ENCODE results near the gene G2E3.
"Not testable (repeated sequence)": the region's sequence is repeated elsewhere in the genome, so short reads cannot be mapped to it uniquely, and the experiment has no call there.

Gene G2E3

GRCh38 chr14:30574777-30575176, 15.8 kb downstream of the G2E3 start:
- not testable (repeated sequence) for H3K27me3 ChIP-seq (replicated peaks; ENCODE audit: control insufficient read depth, insufficient read depth, low read length, poor library complexity, severe bottlenecking); H3K9me3 ChIP-seq (ENCODE audit: control insufficient read depth, low read length); DNase-seq; H3K27ac ChIP-seq (ENCODE audit: insufficient read depth, low read length, poor library complexity, severe bottlenecking); H3K4me1 ChIP-seq (ENCODE audit: control insufficient read depth, insufficient read depth, low read length, poor library complexity, severe bottlenecking); H3K36me3 ChIP-seq (ENCODE audit: control insufficient read depth, insufficient read depth, low read length); H3K4me3 ChIP-seq (ENCODE audit: insufficient read depth, low read depth, low read length, poor library complexity, severe bottlenecking)

GRCh38 chr14:30576333-30576732, 17.4 kb downstream of the G2E3 start:
- H3K36me3 ChIP-seq (ENCODE audit: control insufficient read depth, insufficient read depth, low read length); H3K27ac ChIP-seq (ENCODE audit: insufficient read depth, low read length, poor library complexity, severe bottlenecking); DNase-seq; H3K4me1 ChIP-seq (ENCODE audit: control insufficient read depth, insufficient read depth, low read length, poor library complexity, severe bottlenecking); H3K4me3 ChIP-seq (ENCODE audit: insufficient read depth, low read depth, low read length, poor library complexity, severe bottlenecking); H3K9me3 ChIP-seq (ENCODE audit: control insufficient read depth, low read length); H3K27me3 ChIP-seq (replicated peaks; ENCODE audit: control insufficient read depth, insufficient read depth, low read length, poor library complexity, severe bottlenecking): not testable (repeated sequence)

GRCh38 chr14:30580616-30581282, 21.8 kb downstream of the G2E3 start:
- DNase-seq, result no peak
- no peak overlapping the region for H3K27ac ChIP-seq (ENCODE audit: insufficient read depth, low read length, poor library complexity, severe bottlenecking)
- no peaks in the 10 kb centered on the region for H3K4me1 ChIP-seq (ENCODE audit: control insufficient read depth, insufficient read depth, low read length, poor library complexity, severe bottlenecking)
- H3K4me3 ChIP-seq (ENCODE audit: insufficient read depth, low read depth, low read length, poor library complexity, severe bottlenecking), result no peak overlapping the region
- H3K36me3 ChIP-seq (ENCODE audit: control insufficient read depth, insufficient read depth, low read length), result no peaks in the 10 kb centered on the region
- no peaks in the 10 kb centered on the region for H3K9me3 ChIP-seq (ENCODE audit: control insufficient read depth, low read length)
- no peaks in the 10 kb centered on the region for H3K27me3 ChIP-seq (replicated peaks; ENCODE audit: control insufficient read depth, insufficient read depth, low read length, poor library complexity, severe bottlenecking)

- no peaks in the 10 kb centered on the region for H3K9me3 ChIP-seq (ENCODE audit: control insufficient read depth, low read length)
- H3K4me3 ChIP-seq (ENCODE audit: insufficient read depth, low read depth, low read length, poor library complexity, severe bottlenecking), result no peak overlapping the region
- no peaks in the 10 kb centered on the region for H3K36me3 ChIP-seq (ENCODE audit: control insufficient read depth, insufficient read depth, low read length)
- DNase-seq, result no peak
- H3K4me1 ChIP-seq (ENCODE audit: control insufficient read depth, insufficient read depth, low read length, poor library complexity, severe bottlenecking), result no peaks in the 10 kb centered on the region
- H3K27me3 ChIP-seq (replicated peaks; ENCODE audit: control insufficient read depth, insufficient read depth, low read length, poor library complexity, severe bottlenecking), result no peaks in the 10 kb centered on the region
- no peak overlapping the region for H3K27ac ChIP-seq (ENCODE audit: insufficient read depth, low read length, poor library complexity, severe bottlenecking)
Observed at GRCh38 chr14:30581283-30581625, 22.3 kb downstream of the G2E3 start.

GRCh38 chr14:30582376-30582775, 23.4 kb downstream of the G2E3 start:
- Histone ChIP-seq H3K27ac (ENCODE audit: insufficient read depth, low read length, poor library complexity, severe bottlenecking) (no peak overlapping the region), H3K9me3 (ENCODE audit: control insufficient read depth, low read length) (no peaks in the 10 kb centered on the region), H3K27me3 (replicated peaks; ENCODE audit: control insufficient read depth, insufficient read depth, low read length, poor library complexity, severe bottlenecking) (no peaks in the 10 kb centered on the region), H3K4me1 (ENCODE audit: control insufficient read depth, insufficient read depth, low read length, poor library complexity, severe bottlenecking) (no peaks in the 10 kb centered on the region), H3K36me3 (ENCODE audit: control insufficient read depth, insufficient read depth, low read length) (peaks cover 2% of the 10 kb centered on the region), H3K4me3 (ENCODE audit: insufficient read depth, low read depth, low read length, poor library complexity, severe bottlenecking) (no peak overlapping the region)
- DNase-seq, result no peak

- Histone ChIP-seq H3K4me1 (ENCODE audit: control insufficient read depth, insufficient read depth, low read length, poor library complexity, severe bottlenecking) (no peaks in the 10 kb centered on the region), H3K27me3 (replicated peaks; ENCODE audit: control insufficient read depth, insufficient read depth, low read length, poor library complexity, severe bottlenecking) (no peaks in the 10 kb centered on the region), H3K9me3 (ENCODE audit: control insufficient read depth, low read length) (no peaks in the 10 kb centered on the region), H3K36me3 (ENCODE audit: control insufficient read depth, insufficient read depth, low read length) (peaks cover 11% of the 10 kb centered on the region), H3K4me3 (ENCODE audit: insufficient read depth, low read depth, low read length, poor library complexity, severe bottlenecking) (no peak overlapping the region), H3K27ac (ENCODE audit: insufficient read depth, low read length, poor library complexity, severe bottlenecking) (no peak overlapping the region)
- DNase-seq, result no peak
Observed at GRCh38 chr14:30584058-30584630, 25.2 kb downstream of the G2E3 start.

- Histone ChIP-seq H3K9me3 (ENCODE audit: control insufficient read depth, low read length) (no peaks in the 10 kb centered on the region), H3K27ac (ENCODE audit: insufficient read depth, low read length, poor library complexity, severe bottlenecking) (no peak overlapping the region), H3K4me1 (ENCODE audit: control insufficient read depth, insufficient read depth, low read length, poor library complexity, severe bottlenecking) (no peaks in the 10 kb centered on the region), H3K36me3 (ENCODE audit: control insufficient read depth, insufficient read depth, low read length) (peaks cover 16% of the 10 kb centered on the region), H3K4me3 (ENCODE audit: insufficient read depth, low read depth, low read length, poor library complexity, severe bottlenecking) (no peak overlapping the region), H3K27me3 (replicated peaks; ENCODE audit: control insufficient read depth, insufficient read depth, low read length, poor library complexity, severe bottlenecking) (no peaks in the 10 kb centered on the region)
- no peak for DNase-seq
Observed at GRCh38 chr14:30585204-30585603, 26.2 kb downstream of the G2E3 start.

- Histone ChIP-seq H3K4me1 (ENCODE audit: control insufficient read depth, insufficient read depth, low read length, poor library complexity, severe bottlenecking) (no peaks in the 10 kb centered on the region), H3K4me3 (ENCODE audit: insufficient read depth, low read depth, low read length, poor library complexity, severe bottlenecking) (no peak overlapping the region), H3K9me3 (ENCODE audit: control insufficient read depth, low read length) (no peaks in the 10 kb centered on the region), H3K36me3 (ENCODE audit: control insufficient read depth, insufficient read depth, low read length) (peaks cover 23% of the 10 kb centered on the region), H3K27me3 (replicated peaks; ENCODE audit: control insufficient read depth, insufficient read depth, low read length, poor library complexity, severe bottlenecking) (no peaks in the 10 kb centered on the region), H3K27ac (ENCODE audit: insufficient read depth, low read length, poor library complexity, severe bottlenecking) (no peak overlapping the region)
- no peak for DNase-seq
Observed at GRCh38 chr14:30587141-30587540, 28.2 kb downstream of the G2E3 start.

- Histone ChIP-seq H3K4me3 (ENCODE audit: insufficient read depth, low read depth, low read length, poor library complexity, severe bottlenecking) (no peak overlapping the region), H3K27ac (ENCODE audit: insufficient read depth, low read length, poor library complexity, severe bottlenecking) (no peak overlapping the region), H3K9me3 (ENCODE audit: control insufficient read depth, low read length) (no peaks in the 10 kb centered on the region), H3K27me3 (replicated peaks; ENCODE audit: control insufficient read depth, insufficient read depth, low read length, poor library complexity, severe bottlenecking) (no peaks in the 10 kb centered on the region), H3K36me3 (ENCODE audit: control insufficient read depth, insufficient read depth, low read length) (peaks cover 26% of the 10 kb centered on the region), H3K4me1 (ENCODE audit: control insufficient read depth, insufficient read depth, low read length, poor library complexity, severe bottlenecking) (no peaks in the 10 kb centered on the region)
- no peak for DNase-seq
Observed at GRCh38 chr14:30588873-30589272, 29.9 kb downstream of the G2E3 start.

- Histone ChIP-seq H3K27me3 (replicated peaks; ENCODE audit: control insufficient read depth, insufficient read depth, low read length, poor library complexity, severe bottlenecking) (no peaks in the 10 kb centered on the region), H3K27ac (ENCODE audit: insufficient read depth, low read length, poor library complexity, severe bottlenecking) (no peak overlapping the region), H3K9me3 (ENCODE audit: control insufficient read depth, low read length) (no peaks in the 10 kb centered on the region), H3K4me1 (ENCODE audit: control insufficient read depth, insufficient read depth, low read length, poor library complexity, severe bottlenecking) (no peaks in the 10 kb centered on the region), H3K36me3 (ENCODE audit: control insufficient read depth, insufficient read depth, low read length) (peaks cover 29% of the 10 kb centered on the region), H3K4me3 (ENCODE audit: insufficient read depth, low read depth, low read length, poor library complexity, severe bottlenecking) (no peak overlapping the region)
- no peak for DNase-seq
Observed at GRCh38 chr14:30596935-30597334, 38.0 kb downstream of the G2E3 start.
